Fibroblast of skin of right quadriceps (primary cell): ENCODE data around the gene SYCN.
"Not testable (repeated sequence)": the region's sequence is repeated elsewhere in the genome, so short reads cannot be mapped to it uniquely, and the experiment has no call there.

Experiments used
- DNase-seq: peaks from one replicate; pipeline ENCODE4 v3.0.0-alpha.2; 2013

Gene SYCN

GRCh38 chr19:39223703-39224279 lies 19.7 kb upstream of the SYCN start:
- DNase-seq, result peak; percentile 8

DNA sequence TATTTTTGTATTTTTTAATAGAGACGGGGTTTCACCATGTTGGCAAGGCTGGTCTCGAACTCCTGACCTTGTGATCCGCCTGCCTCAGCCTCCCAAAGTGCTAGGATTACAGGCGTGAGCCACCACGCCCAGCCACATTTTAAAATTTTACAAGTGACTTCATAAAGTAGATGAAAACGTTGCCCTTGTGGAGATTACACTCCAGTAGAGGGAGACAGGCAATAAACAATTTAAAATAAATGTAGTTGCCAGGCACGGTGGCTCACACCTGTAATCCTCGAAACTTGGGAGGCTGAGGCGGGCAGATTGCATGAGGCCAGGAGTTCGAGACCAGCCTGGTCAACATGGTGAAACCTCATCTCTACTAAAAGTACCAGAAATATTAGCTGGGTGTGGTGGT lies 15.0 kb upstream of the SYCN start:
- not testable (repeated sequence) for DNase-seq

DNA sequence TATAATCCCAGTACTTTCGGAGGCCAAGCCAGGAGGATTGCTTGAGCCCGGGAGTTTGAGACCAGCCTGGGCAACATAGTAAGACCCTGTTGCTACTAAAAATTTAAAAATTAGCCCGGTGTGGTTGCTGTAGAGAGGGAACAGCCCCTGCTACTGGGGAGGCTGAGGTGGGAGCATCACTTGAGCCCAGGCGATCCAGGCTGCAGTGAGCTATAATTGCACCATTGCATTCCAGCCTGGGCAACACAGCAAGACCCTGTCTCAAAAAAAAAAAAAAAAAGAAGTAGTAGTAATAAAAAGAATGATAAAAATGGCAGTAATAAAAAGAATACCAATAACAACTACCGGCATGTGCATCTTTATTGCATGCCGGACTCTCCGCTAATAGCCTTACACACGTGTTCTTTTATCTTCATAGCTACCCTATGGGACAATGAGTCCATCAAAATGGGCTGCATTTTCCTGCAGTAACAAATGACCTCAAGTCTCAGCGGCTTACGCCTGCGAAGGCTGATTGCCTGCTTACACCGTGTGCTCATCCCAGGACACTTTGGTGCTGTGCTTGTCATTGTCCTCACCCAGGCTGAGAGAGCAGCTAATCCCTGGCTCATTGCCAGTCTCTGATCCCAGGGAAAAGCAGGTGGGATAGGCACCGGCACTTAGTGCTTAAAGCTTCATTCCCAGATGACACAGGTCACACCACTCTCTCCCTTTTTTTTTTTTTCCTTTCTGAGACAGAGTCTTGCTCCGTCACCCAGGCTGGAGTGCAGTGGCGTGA lies 14.4 kb upstream of the SYCN start:
- no peak for DNase-seq

DNA sequence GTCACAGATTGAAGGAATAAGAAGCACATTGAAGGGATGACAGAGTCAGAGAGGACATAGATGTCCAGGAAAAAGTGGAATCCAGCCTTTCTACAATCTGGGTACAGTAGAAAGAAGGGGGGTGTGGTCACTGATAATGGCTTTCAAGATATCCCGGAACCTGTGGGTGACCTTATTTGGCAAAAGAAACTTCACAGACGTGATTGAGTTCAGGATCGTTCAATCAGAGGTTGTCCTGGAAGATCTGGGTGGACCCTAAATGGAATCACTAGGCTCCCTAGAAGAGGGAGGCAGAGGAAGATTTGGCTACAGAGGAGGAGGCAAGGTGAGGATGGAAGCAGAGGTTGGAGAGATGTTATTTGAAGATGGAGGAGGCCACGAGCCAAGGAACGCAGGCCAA lies 13.0 kb upstream of the SYCN start:
- DNase-seq, result no peak

DNA sequence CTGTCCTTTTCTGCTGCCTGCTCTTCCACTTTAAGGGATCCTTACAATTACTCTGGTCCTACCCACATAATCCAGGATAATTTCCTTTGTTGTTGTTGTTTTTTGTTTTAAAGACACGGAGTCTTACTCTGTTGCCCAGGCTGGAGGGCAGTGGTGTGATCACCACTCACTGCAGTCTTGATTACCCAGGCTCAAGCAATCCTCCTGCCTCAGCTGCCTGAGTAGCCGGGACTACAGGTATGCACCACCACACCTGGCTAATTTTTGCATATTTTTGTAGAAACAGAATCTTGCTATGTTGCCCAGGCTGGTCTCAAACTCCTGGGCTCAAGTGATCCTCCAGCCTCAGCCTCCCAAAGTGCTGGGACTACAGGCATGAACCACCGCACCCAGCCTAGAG lies 11.3 kb upstream of the SYCN start:
- not testable (repeated sequence) for DNase-seq

GRCh38 chr19:39212375-39212742 lies 8.3 kb upstream of the SYCN start:
- peak; percentile 5 for DNase-seq

DNA sequence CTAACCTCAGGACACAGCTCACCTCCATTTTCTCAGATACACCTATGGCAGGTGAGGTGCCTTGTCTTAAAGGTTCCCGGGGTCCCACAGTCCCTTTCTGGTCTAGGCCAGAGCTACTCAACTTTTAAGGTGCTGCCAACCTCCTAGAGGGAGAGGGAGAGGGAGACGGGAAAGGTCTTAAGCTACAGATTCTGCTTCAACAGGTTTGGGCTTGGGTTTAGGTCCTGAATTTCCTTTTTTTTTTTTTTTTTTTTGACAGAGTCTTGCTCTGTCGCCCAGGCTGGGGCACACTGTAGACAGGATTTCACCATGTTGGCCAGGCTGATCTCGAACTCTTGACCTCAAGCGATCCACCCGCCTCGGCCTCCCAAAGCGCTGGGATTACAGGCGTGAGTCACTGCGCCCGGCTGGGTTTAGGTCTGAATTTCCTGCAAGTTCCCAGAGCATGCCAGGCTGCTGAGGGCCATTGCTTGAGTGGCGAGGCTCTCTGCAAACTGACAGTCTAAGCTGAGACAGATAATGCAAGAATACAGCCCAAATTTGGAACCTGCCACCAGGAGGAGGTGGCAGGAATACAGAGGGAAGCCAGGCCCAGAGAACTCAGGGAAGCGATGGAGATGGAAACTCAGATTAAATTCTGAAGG lies 7.8 kb upstream of the SYCN start:
- no peak for DNase-seq

DNA sequence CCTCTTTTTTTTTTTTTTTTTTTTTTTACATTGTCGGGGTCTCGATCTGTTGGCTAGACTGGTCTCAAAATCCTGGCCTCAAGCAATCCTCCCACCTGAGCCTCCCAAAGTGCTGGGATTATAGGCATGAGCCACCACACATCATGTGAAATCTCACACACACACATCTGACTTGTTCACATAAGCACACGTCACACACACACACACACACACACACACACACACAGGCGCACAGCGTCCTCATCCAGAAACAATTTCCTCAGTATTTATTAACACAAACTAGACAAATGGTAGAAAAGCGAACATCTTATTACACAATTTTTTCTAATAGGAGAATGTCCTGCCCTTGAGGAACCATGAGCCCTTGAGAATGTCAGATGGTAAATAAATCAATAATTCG lies 5.1 kb upstream of the SYCN start:
- DNase-seq, result no peak

- no peak for DNase-seq
Observed at GRCh38 chr19:39208175-39208795, 4.2 kb upstream of the SYCN start.

DNA sequence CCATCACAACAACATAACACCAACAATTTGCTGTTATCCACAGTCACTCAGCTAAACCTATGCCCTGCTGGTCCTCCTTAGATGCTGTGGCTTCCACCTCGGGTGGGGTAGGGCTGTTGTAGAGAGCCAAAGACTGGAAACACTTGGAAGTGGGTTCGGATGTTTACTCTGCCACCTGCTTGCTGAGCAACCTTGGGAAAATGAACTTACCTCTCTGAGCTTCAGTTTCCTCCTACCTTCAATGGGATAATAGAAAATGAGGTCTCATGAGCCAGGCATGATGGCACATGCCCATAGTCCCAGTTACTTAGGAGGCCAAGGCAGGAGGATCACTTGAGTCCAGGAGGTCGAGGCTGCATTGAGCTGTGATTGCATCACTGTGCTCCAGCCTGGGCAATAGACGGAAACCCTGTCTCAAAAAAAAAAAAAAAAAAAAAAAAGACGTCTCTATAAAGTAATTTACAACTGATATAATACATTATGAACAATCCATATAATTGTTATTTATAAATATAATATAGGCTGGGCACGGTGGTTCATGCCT lies 3.3 kb upstream of the SYCN start:
- DNase-seq, result no peak

- no peak for DNase-seq
Observed at GRCh38 chr19:39206122-39206521, 2.1 kb upstream of the SYCN start.

DNA sequence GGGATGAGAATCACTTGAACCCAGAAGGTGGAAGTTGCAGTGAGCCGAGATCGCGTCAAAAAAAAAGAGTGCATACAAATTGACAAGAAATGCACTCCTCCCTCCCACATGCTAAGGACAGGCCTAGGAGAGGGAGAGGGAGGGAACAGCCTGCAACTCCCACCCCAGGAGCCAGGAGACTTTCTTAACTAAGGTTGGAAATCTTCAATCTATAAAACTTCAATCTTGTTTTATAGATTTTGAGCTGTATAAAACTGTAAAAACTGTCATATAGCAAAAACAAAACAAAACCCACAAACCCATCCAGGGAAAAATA lies 1.3 kb upstream of the SYCN start:
- no peak for DNase-seq

DNA sequence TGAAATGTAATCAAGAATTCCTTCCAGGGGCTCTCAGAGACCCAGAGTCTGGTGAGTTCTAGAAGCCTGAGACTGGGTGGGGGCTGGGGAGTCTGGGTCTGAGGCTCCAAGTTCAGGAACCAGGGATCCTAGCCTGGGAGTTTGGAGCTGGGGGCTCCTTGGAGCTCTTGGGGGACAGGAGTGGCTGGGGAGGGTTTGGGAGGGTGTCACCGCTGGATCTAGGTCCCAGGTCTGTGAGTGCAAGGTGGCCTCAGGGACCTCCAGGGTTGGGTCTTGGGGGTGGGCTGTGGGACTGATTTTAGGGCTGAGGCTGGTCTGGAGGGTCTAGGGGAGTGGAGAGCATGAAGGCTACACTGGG lies 1.1 kb downstream of the SYCN start:
- no peak for DNase-seq

DNA sequence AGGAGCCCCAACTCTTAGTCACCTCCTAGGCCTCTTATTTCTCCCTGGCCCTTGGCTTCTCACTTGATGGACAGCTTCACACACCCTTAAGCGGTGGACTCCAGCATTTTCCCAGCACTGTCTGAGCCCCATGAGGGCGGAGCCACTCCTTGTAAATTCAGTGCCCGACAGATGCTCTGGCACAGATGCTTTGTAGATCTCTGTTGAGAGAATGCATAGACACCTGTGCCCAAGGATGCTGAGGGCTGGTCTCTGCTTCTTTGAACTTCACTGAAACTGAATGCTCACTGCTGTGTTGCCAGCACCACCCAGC lies 3.3 kb downstream of the SYCN start:
- no peak for DNase-seq

- DNase-seq, result no peak
Observed at GRCh38 chr19:39200066-39200802, 3.8 kb downstream of the SYCN start.

- DNase-seq, result no peak
Observed at GRCh38 chr19:39199025-39199424, 5.0 kb downstream of the SYCN start.

- DNase-seq, result no peak
Observed at GRCh38 chr19:39197808-39198207, 6.3 kb downstream of the SYCN start.

GRCh38 chr19:39196860-39197562 lies 7.1 kb downstream of the SYCN start, which contains the start of gene NCCRP1:
Gene NCCRP1, plus strand, starts transcription at chr19:39196964. Its CDS starts 19 bp downstream, at chr19:39196983.
- DNase-seq, result no peak

- no peak for DNase-seq
Observed at GRCh38 chr19:39196320-39196719, 7.7 kb downstream of the SYCN start.

DNA sequence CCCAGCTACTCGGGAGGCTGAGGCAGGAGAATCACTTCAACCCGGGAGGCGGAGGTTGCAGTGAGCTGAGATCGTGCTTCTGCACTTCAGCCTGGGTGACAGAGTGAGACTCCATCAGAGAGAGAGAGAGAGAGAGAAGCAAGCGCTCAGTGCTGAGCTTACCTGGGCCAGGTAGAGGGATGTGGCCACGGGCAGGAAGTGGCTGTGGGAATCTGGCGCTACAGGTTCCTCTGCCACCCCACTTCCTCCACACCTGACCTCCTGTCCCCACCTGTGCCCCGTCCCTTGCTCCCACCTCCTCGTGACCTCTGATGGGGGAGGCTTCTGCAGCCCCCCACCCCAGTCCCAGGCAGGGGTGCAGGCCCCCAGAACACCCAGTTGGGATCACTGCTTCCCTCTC lies 8.3 kb downstream of the SYCN start:
- no peak for DNase-seq

- DNase-seq, result no peak
Observed at GRCh38 chr19:39194832-39195542, 9.1 kb downstream of the SYCN start.

DNA sequence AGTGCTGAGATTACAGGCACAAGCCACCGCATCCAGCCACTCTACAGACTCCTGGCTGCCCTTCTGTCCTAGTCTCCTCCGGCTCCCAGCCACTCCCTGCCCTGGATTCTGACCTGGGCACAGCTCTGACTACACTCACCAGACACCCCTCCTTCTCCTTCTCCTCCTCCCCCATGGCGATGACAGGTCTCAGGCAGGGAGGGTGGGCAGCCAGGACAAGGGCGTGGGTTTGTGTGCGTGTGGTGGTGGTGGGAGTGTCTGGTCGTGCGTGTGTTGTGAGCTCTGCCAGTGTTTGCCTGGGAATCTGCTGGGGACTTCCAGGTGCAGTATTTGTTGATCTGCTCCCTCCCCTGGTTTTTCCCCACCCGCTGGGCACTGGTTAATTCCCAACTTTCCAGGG lies 10.3 kb downstream of the SYCN start:
- no peak for DNase-seq
